Activated CD4-positive, alpha-beta T cell treated with anti-CD3 and anti-CD28 coated beads for 36 hours (primary cell): Measurements from ENCODE around the gene TGM1. TPM values are rescaled to one million over a fixed set of nuclear protein-coding genes. Genes with fewer than 3 reads are reported as not detected.

Source experiments
- ATAC-seq: fragments of 200-7000 bp; cut with Tn5 transposase; one replicate; pipeline ENCODE4 v1.10.0; 2021; ENCODE audit warnings: mild to moderate bottlenecking, moderate library complexity
- CTCF ChIA-PET: fragments of 350-600 bp; sonication (Branson Sonifier 250); formaldehyde crosslinking; loops from one replicate; lab custom pipeline; 2021; ENCODE audit warnings: antibody characterized with exemption; lab: Charles Lee
- POLR2A ChIA-PET: fragments of 350-600 bp; sonication (Branson Sonifier 250); formaldehyde crosslinking; loops from one replicate; lab custom pipeline; 2021; ENCODE audit warnings: antibody characterized with exemption, inconsistent platforms; lab: Charles Lee
- DNase-seq: peaks from one replicate; pipeline ENCODE4 v3.0.0-alpha.2; 2020
- H3K27ac Mint-ChIP-seq: one replicate; pipeline ENCODE4 v1.8.0; 2021; ENCODE audit warnings: mixed read lengths
- H3K27me3 Mint-ChIP-seq: one replicate; pipeline ENCODE4 v1.8.0; 2021; ENCODE audit warnings: mixed read lengths
- H3K36me3 Mint-ChIP-seq: one replicate; pipeline ENCODE4 v1.8.0; 2021; ENCODE audit warnings: low read depth, mixed read lengths
- H3K4me1 Mint-ChIP-seq: one replicate; pipeline ENCODE4 v1.8.0; 2021; ENCODE audit warnings: mixed read lengths
- H3K4me3 Mint-ChIP-seq: one replicate; pipeline ENCODE4 v1.8.0; 2021; ENCODE audit warnings: mild to moderate bottlenecking, moderate library complexity, mixed read lengths
- H3K9me3 Mint-ChIP-seq: one replicate; pipeline ENCODE4 v1.8.0; 2021; ENCODE audit warnings: low read depth, mixed read lengths
- intact Hi-C, 2 experiments: fragments of 100-400 bp; cut with DNase I in 1 of 2; cut with micrococcal nuclease in 1 of 2; formaldehyde crosslinking; loops; one replicate each; pipeline versions ENCODE4 v1.14.2 to v1.15.1; 2022 to 2024; cut with DNase I, micrococcal nuclease
- total RNA-seq, 2 experiments: library from RNA; stranded (reverse); gene quantifications; one replicate each; pipeline ENCODE4 v1.2.3, GENCODE V29; 2021

The TGM1 gene
- total RNA-seq, 2 experiments from 2014 or later, result 4.8 to 7.4 TPM

DNA sequence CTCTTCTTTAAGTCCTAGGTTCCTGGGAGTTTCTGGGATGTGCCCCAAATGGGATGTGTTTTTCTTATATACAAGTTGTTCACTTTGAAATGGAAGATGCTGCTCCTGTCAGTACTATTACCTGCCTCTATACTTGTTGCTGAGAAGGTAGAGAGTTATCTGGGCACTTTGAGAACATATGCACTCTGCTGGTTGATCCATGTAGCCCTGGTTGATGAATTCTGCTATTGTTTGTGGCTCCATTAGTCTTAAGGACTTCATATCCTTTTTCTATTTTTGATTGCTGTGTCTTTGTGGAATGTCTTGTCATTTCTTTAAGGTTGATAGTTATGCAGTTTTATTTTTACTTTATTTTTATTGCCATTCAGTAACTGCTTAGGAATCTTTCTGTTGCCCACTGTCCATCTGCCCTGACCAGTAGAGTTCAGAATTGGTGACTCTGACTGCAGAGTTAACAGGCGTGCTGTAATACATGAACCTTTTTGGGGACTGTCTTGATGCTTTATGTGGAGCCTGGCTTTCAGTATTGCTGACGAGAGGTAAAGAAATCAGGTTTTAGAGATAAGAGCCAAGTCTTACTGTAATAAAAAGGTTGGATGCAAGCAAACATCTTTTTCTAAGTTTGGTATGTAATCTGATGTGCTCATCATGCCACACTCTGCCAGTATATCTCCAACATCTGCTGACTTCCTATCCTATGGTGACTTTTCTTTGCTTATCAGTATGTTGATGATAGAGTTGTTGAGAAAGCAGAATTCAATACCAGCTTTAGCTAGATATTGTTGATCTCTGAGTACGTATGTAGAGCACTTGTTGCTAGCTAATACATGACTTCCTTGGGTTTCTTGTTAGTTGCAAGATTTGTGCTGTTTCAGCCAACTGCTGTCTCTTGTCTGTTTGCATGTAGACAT, 28.6 kb downstream of the TGM1 start:
- H3K36me3 Mint-ChIP-seq, result peaks cover 54% of the 10 kb centered on the region

DNA sequence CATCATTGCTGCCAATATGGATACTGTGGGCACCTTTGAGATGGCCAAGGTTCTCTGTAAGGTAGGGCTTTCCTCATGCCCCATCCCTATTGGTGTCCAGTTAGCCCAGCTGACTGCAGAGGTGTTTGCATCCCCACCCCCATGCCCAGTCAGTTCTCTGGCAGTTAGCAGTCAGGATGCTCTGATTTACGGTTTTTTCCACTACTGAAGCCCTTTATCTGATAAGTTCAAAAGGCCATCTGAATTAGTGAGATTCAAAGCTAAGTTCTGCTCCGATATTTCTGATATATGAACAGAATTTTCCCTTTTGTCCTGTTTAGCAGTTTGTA, 29.5 kb downstream of the TGM1 start:
- POLR2A ChIA-PET, result interaction anchor here (1.0 to 2.0 kb wide), 3 partner anchors 9 to 41 kb away, joined by 3 to 9 read pairs (median 6); partner anchors contain the start of genes CHMP4A and TINF2

More for the DNA sequence above, 28.6 kb downstream of the TGM1 start:
- ATAC-seq (no peak), DNase-seq (no peak)
- peak overlapping the region; percentile 66 for H3K27ac Mint-ChIP-seq
- no peaks in the 10 kb centered on the region for H3K9me3 Mint-ChIP-seq
- no peaks in the 10 kb centered on the region for H3K27me3 Mint-ChIP-seq
- H3K4me1 Mint-ChIP-seq, result peaks cover 69% of the 10 kb centered on the region
- CTCF ChIA-PET, result interaction anchor here (0.6 to 16.9 kb wide), 11 partner anchors 8 to 99 kb away, joined by 3 to 430 read pairs (median 5); partner anchors contain the start of genes CHMP4A, CIDEB, DHRS1 and LTB4R
- peak overlapping the region; percentile 78 for H3K4me3 Mint-ChIP-seq
- POLR2A ChIA-PET, result interaction anchor here (2.0 kb wide), 1 partner anchor 8 kb away, joined by 9 read pairs; the partner anchor contains the start of gene TINF2
- intact Hi-C loops, result loop anchor here in 1 of 2 experiments (5.0 kb wide), 2 partner anchors 38 to 208 kb away; partner anchors contain the start of genes RABGGTA and SDR39U1

DNA sequence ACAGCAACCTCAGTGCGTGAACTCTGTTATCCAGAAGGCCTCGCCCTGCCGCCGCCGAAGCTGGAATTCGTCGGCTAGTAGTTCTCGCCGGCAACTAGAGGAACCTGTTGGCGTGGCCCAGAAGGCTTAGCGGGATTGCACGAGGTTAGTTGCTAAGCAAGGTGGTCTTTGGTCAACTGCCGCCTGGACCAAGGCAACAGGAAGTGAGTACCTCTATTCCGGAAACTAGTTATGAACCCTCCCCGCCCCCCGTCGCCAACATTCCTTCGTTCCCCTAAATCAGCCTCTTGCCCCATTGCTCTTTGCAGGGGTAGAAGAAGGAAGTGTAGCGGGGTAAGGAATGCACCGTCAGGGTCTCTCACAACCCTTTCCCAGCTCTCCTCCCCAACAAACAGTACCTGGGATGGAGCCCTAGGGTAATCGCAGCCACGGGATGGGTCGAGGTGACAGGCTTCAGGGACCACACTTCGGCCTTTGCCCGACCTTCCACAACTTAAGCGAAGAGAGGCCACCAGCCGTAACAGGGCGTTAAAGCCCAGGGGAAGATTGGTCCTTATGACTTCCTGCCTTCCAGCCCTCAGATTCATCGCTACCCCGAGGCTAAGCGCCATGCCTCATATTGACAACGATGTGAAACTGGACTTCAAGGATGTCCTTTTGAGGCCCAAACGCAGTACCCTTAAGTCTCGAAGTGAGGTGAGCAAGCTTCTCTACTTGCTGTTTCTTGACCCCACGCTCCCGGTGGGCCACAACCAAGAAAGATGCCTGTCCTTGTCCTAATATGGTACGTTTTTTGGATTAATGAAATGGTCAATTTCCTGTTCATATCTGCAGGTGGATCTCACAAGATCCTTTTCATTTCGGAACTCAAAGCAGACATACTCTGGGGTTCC, 30.1 kb downstream of the TGM1 start, which contains the start of gene GMPR2:
GMPR2 (plus strand) TSS at position 285 of the 893 bp plus-strand sequence; CDS start at position 610, 325 bp downstream.
- H3K27me3 Mint-ChIP-seq, result no peaks in the 10 kb centered on the region
- CTCF ChIA-PET, result interaction anchor here (0.6 to 16.9 kb wide), 8 partner anchors 8 to 1691 kb away, joined by 3 to 430 read pairs (median 4); partner anchors contain the start of genes CIDEB, DHRS1, LTB4R and LTB4R2
- DNase-seq, result peak; percentile 41
- peak within 1 kb of the TSS; percentile 89 for H3K27ac Mint-ChIP-seq
- peak within 1 kb of the TSS; percentile 78 for H3K4me3 Mint-ChIP-seq
- peak; percentile 43 for ATAC-seq
- POLR2A ChIA-PET, result interaction anchor here (0.6 to 2.0 kb wide), 4 partner anchors 9 to 528 kb away, joined by 3 to 9 read pairs (median 5); partner anchors contain the start of genes CHMP4A and TINF2
- H3K4me1 Mint-ChIP-seq, result peaks cover 58% of the 10 kb centered on the region
- peaks cover 43% of the 10 kb centered on the region for H3K36me3 Mint-ChIP-seq
- no peaks in the 10 kb centered on the region for H3K9me3 Mint-ChIP-seq
- intact Hi-C loops, result loop anchor here (1.0 to 5.0 kb wide), 13 partner anchors 9 to 209 kb away; partner anchors contain the start of genes CHMP4A (in 2 of the 2), DCAF11 (in 2 of the 2), EMC9 (in 2 of the 2) and NRL (in 2 of the 2)

More for the DNA sequence above, 29.5 kb downstream of the TGM1 start:
- intact Hi-C loops, result loop anchor here (2.0 to 5.0 kb wide), 3 partner anchors 39 to 209 kb away; partner anchors contain the start of genes PSME2 (in 1 of the 2), RABGGTA (in 1 of the 2), RNF31 (in 1 of the 2) and SDR39U1 (in 1 of the 2)
- H3K36me3 Mint-ChIP-seq, result peaks cover 49% of the 10 kb centered on the region
- ATAC-seq (no peak), DNase-seq (peak; percentile 50)
- peak overlapping the region; percentile 78 for H3K4me3 Mint-ChIP-seq
- CTCF ChIA-PET, result interaction anchor here (0.6 to 16.9 kb wide), 6 partner anchors 9 to 1692 kb away, joined by 3 to 430 read pairs (median 6); partner anchors contain the start of genes CIDEB, DHRS1, LTB4R and LTB4R2
- H3K27ac Mint-ChIP-seq, result peak overlapping the region; percentile 89
- H3K4me1 Mint-ChIP-seq, result peaks cover 65% of the 10 kb centered on the region
- H3K27me3 Mint-ChIP-seq, result no peaks in the 10 kb centered on the region
- no peaks in the 10 kb centered on the region for H3K9me3 Mint-ChIP-seq

- peaks cover 39% of the 10 kb centered on the region for H3K36me3 Mint-ChIP-seq
- ChIA-PET CTCF (interaction anchor here (1.0 to 16.9 kb wide), 4 partner anchors 10 to 101 kb away, joined by 3 to 430 read pairs (median 8); partner anchors contain the start of genes CIDEB, DHRS1, LTB4R and LTB4R2), POLR2A (interaction anchor here (0.6 to 2.0 kb wide), 4 partner anchors 10 to 527 kb away, joined by 3 to 9 read pairs (median 5); partner anchors contain the start of genes CHMP4A and TINF2)
- peaks cover 58% of the 10 kb centered on the region for H3K4me1 Mint-ChIP-seq
- H3K4me3 Mint-ChIP-seq, result peak within 1 kb of the TSS; percentile 78
- no peaks in the 10 kb centered on the region for H3K9me3 Mint-ChIP-seq
- DNase-seq (peak; percentile 96), ATAC-seq (peak; percentile 91)
- no peaks in the 10 kb centered on the region for H3K27me3 Mint-ChIP-seq
- intact Hi-C loops, result loop anchor here (1.0 to 5.0 kb wide), 13 partner anchors 10 to 210 kb away; partner anchors contain the start of genes CHMP4A (in 2 of the 2), DCAF11 (in 2 of the 2), EMC9 (in 2 of the 2) and NRL (in 2 of the 2)
- H3K27ac Mint-ChIP-seq, result peak within 1 kb of the TSS; percentile 89
These were observed 30.8 kb downstream of the TGM1 start, which contains the start of gene NEDD8 for GRCh38 chr14:24232121-24232644. Gene NEDD8 (minus strand): TSS chr14:24232367. CDS start chr14:24232267, 100 bp downstream.

- Mint-ChIP-seq H3K4me1 (peaks cover 59% of the 10 kb centered on the region), H3K4me3 (peak overlapping the region; percentile 78), H3K27me3 (no peaks in the 10 kb centered on the region), H3K27ac (peak overlapping the region; percentile 89), H3K9me3 (no peaks in the 10 kb centered on the region), H3K36me3 (peaks cover 39% of the 10 kb centered on the region)
- intact Hi-C loops, result loop anchor here (1.0 to 5.0 kb wide), 13 partner anchors 11 to 211 kb away; partner anchors contain the start of genes CHMP4A (in 2 of the 2), DCAF11 (in 2 of the 2), EMC9 (in 2 of the 2) and NRL (in 2 of the 2)
- POLR2A ChIA-PET, result interaction anchor here (1.0 kb wide), 1 partner anchor 18 kb away, joined by 3 read pairs; the partner anchor contains the start of gene CHMP4A
- DNase-seq, result peak; percentile 45
- CTCF ChIA-PET, result interaction anchor here (0.6 to 1.6 kb wide), 6 partner anchors 10 to 102 kb away, joined by 3 to 9 read pairs (median 4); partner anchors contain the start of genes MDP1 and TINF2
- peak; percentile 12 for ATAC-seq
These were observed 31.5 kb downstream of the TGM1 start for GRCh38 chr14:24231263-24232120.

DNA sequence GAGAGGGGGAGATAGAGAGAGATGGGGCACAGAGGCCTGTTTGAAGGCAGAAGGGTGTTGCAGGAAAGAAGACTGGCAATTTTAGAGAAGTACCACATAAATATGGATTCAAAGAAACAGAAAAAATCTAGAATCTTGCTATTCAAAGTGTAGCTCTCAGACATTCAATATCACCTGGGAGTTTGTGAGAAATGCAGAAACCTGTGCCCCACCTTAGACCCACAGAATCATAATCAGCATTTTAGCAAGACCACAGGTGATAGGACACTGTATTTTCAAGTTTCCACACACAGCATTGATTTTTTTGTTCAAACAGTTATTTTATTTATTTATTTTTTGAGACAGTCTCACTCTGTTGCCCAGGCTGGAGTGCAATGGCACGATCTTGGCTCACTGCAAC, 34.1 kb downstream of the TGM1 start:
- CTCF ChIA-PET, result interaction anchor here (0.6 to 2.3 kb wide), 7 partner anchors 13 to 936 kb away, joined by 3 to 11 read pairs (median 6); partner anchors contain the start of genes DHRS1, MDP1, NOP9 and TINF2
- no peak overlapping the region for H3K27ac Mint-ChIP-seq

GRCh38 chr14:24226473-24226872, 36.5 kb downstream of the TGM1 start:
- H3K4me1 Mint-ChIP-seq, result peaks cover 32% of the 10 kb centered on the region
- ChIA-PET CTCF (interaction anchor here (1.0 to 2.3 kb wide), 2 partner anchors 10 to 71 kb away, joined by 3 to 11 read pairs; partner anchors contain the start of gene MDP1), POLR2A (no interaction called here)
- intact Hi-C loops, result no loop called here
- H3K36me3 Mint-ChIP-seq, result peaks cover 22% of the 10 kb centered on the region
- no peak overlapping the region for H3K4me3 Mint-ChIP-seq
- no peak for ATAC-seq
- H3K9me3 Mint-ChIP-seq, result no peaks in the 10 kb centered on the region
- H3K27me3 Mint-ChIP-seq, result no peaks in the 10 kb centered on the region
- DNase-seq, result no peak
- H3K27ac Mint-ChIP-seq, result no peak overlapping the region

More for the DNA sequence above, 34.1 kb downstream of the TGM1 start:
- Mint-ChIP-seq H3K4me3 (no peak overlapping the region), H3K9me3 (no peaks in the 10 kb centered on the region), H3K4me1 (peaks cover 39% of the 10 kb centered on the region), H3K27me3 (no peaks in the 10 kb centered on the region), H3K36me3 (peaks cover 26% of the 10 kb centered on the region)
- DNase-seq (no peak), ATAC-seq (no peak)
- POLR2A ChIA-PET, result interaction anchor here (0.7 kb wide), 1 partner anchor 745 kb away, joined by 3 read pairs; no protein-coding TSS in a partner anchor
- intact Hi-C loops, result no loop called here

GRCh38 chr14:24224618-24225071, 38.3 kb downstream of the TGM1 start:
- Mint-ChIP-seq H3K4me3 (no peak overlapping the region), H3K4me1 (peaks cover 21% of the 10 kb centered on the region), H3K27me3 (no peaks in the 10 kb centered on the region), H3K9me3 (no peaks in the 10 kb centered on the region), H3K27ac (peak overlapping the region; percentile 9), H3K36me3 (peaks cover 17% of the 10 kb centered on the region)
- CTCF ChIA-PET, result interaction anchor here (1.3 to 2.2 kb wide), 6 partner anchors 9 to 207 kb away, joined by 3 to 8 read pairs (median 4); partner anchors contain the start of genes GMPR2, LTB4R, MDP1 and TINF2
- DNase-seq (no peak), ATAC-seq (no peak)
- intact Hi-C loops, result no loop called here
- POLR2A ChIA-PET, result no interaction called here
